Spleen (tissue), 11 donors: ENCODE data around the gene PIP4K2B. TPM values are rescaled to one million over a fixed set of nuclear protein-coding genes. Genes with fewer than 3 reads are reported as not detected.
"Not testable (repeated sequence)": the region's sequence is repeated elsewhere in the genome, so short reads cannot be mapped to it uniquely, and the experiment has no call there.

Source experiments
- DNase-seq: peaks from one replicate; pipeline ENCODE4 v3.0.0-alpha.2; 2020
- H3K27ac ChIP-seq, 8 donors: fragments of 200-600 bp; sonication (generic) in 7 of 8; 1 replicate in 4 of 8; 2 replicates in 4 of 8; pipeline versions ENCODE4 v1.5.0 to v1.8.0; 2016 to 2021; ENCODE audit warnings: inconsistent platforms in 4 of 8, mild to moderate bottlenecking in 4 of 8, moderate library complexity in 1 of 8
- H3K27me3 ChIP-seq, 7 donors: fragments of 200-600 bp; sonication (generic) in 6 of 7; replicated peaks in 1 of 7; 1 replicate in 4 of 7; 2 replicates in 3 of 7; pipeline versions ENCODE4 v1.5.0 to v1.8.0; 2016 to 2021; ENCODE audit warnings: inconsistent platforms in 3 of 7, mild to moderate bottlenecking in 1 of 7
- H3K36me3 ChIP-seq, 6 donors: fragments of 200-600 bp; sonication (generic) in 5 of 6; 1 replicate in 4 of 6; 2 replicates in 2 of 6; pipeline versions ENCODE4 v1.5.0 to v1.8.0; 2016 to 2021; ENCODE audit warnings: inconsistent platforms in 2 of 6
- H3K4me1 ChIP-seq, 6 donors: fragments of 200-600 bp; sonication (generic) in 5 of 6; 1 replicate in 3 of 6; 2 replicates in 3 of 6; pipeline versions ENCODE4 v1.5.0 to v1.8.0; 2016 to 2021; ENCODE audit warnings: inconsistent platforms in 3 of 6
- H3K4me3 ChIP-seq, 8 donors: fragments of 200-600 bp; sonication (generic) in 7 of 8; 1 replicate in 4 of 8; 2 replicates in 4 of 8; pipeline versions ENCODE4 v1.5.0 to v1.8.0; 2016 to 2021; ENCODE audit warnings: inconsistent platforms in 4 of 8, mild to moderate bottlenecking in 4 of 8, moderate library complexity in 2 of 8
- H3K9me3 ChIP-seq, 8 donors: fragments of 200-600 bp; sonication (generic) in 7 of 8; 1 replicate in 4 of 8; 2 replicates in 4 of 8; pipeline versions ENCODE4 v1.5.0 to v1.8.0; 2016 to 2021; ENCODE audit warnings: inconsistent platforms in 4 of 8
- CTCF ChIP-seq, 11 experiments: fragments of 200-600 bp in 7 of 11; fragments of 450-650 bp in 4 of 11; sonication (generic) in 4 of 11; IDR thresholded peaks in 8 of 11; conservative IDR thresholded peaks in 3 of 11; 1 replicate in 7 of 11; 2 replicates in 4 of 11; pipeline versions ENCODE4 v1.4.0 to v1.8.0; 2016 to 2021; ENCODE audit warnings: antibody characterized with exemption in 11 of 11, inconsistent platforms in 4 of 11, mild to moderate bottlenecking in 1 of 11
- POLR2A ChIP-seq, 3 donors: fragments of 450-650 bp; IDR thresholded peaks; one replicate each; pipeline ENCODE4 v1.5.1; 2017; ENCODE audit warnings: antibody characterized with exemption in 3 of 3, mild to moderate bottlenecking in 1 of 3
- POLR2AphosphoS5 ChIP-seq, 3 donors: sonication (generic); formaldehyde crosslinking; IDR thresholded peaks; one replicate each; pipeline ENCODE4 v1.5.1; 2017; ENCODE audit warnings: antibody characterized with exemption in 3 of 3
- WGBS, 5 donors: extraction: QIAGEN DNeasy Blood & Tissue Kit in 3 of 5; methylation state at CpG; one replicate each; pipeline versions ENCODE4 v1.1.5 to v1.1.7; 2013 to 2018; 5-methylcytosine and 5-hydroxymethylcytosine counted together
- intact Hi-C: fragments of 100-400 bp; cut with DNase I; formaldehyde crosslinking; loops from one replicate; pipeline ENCODE4 v1.15.0; 2023; ENCODE audit warnings: low total_unique reads
- polyA plus RNA-seq, 3 donors: library from polyadenylated mRNA; stranded (reverse); fragments of 200-250 nt; gene quantifications; one replicate each; pipeline ENCODE4 v1.2.1, GENCODE V29; 2013
- total RNA-seq, 7 donors: library from RNA; depleted of rRNA in 3 of 7; stranded (reverse); fragments of >200 nt in 3 of 7; fragmentation: NEBNext Ultra II Directional in 4 of 7; extraction: Animal tissue kit (Norgen Biotek cat#: 25700) in 4 of 7; gene quantifications; one replicate each; pipeline versions ENCODE4 v1.1.0 to v1.2.1, GENCODE V29; 2016 to 2021
- donor health status: healthy with polysubstance abuse.
- donor health status: DM: no; HTN: no; CAD: no; lungs with moderate emphysema.
- donor health status: DM: no; HTN: no; CAD: no.
- donor health status: Bipolar disorder and iron deficiency.
- donor health status: healthy.
- donor health status: DM: no; HTN: no; CAD: no.
- donor health status: DM: yes; HTN: yes; CAD: no.

Gene PIP4K2B
- total and polyA plus RNA-seq, 10 donors = 11.4 to 48.4 (median 37.3) TPM

- H3K27ac ChIP-seq = peak overlapping the region; percentile 77 to 93 (median 88)
Observed at GRCh38 chr17:38729368-38729885, 69.9 kb downstream of the PIP4K2B start.

GRCh38 chr17:38728290-38728831, 71.0 kb downstream of the PIP4K2B start:
- intact Hi-C loops = no loop called here
- Histone ChIP-seq H3K4me3 (peak overlapping the region in 1 of 8 donors; percentile 34), H3K9me3 (no peaks in the 10 kb centered on the region), H3K4me1 (peaks cover 46 to 97% (median 73%) of the 10 kb centered on the region in 6 donors), H3K27ac (peak overlapping the region; percentile 67 to 93 (median 88)), H3K27me3 (no peaks in the 10 kb centered on the region), H3K36me3 (peaks cover 0 to 42% (median 15%) of the 10 kb centered on the region in 6 donors)
- DNase-seq = peak; percentile 91
- WGBS, 5 donors = 35 to 42% (median 36%) methylated on average over 8 of the region's 8 CpGs
- TF ChIP-seq CTCF (IDR thresholded peaks at IDR 0.05 in 8 of 11, conservative IDR thresholded peaks at IDR 0.05 in 3 of 11) (no peak), POLR2A (IDR thresholded peaks at IDR 0.05) (no peak), POLR2AphosphoS5 (IDR thresholded peaks at IDR 0.05) (peak; percentile 68 to 89 (median 76))

More at GRCh38 chr17:38729368-38729885, 69.9 kb downstream of the PIP4K2B start:
- DNase-seq = no peak
- TF ChIP-seq POLR2A (IDR thresholded peaks at IDR 0.05) (no peak), POLR2AphosphoS5 (IDR thresholded peaks at IDR 0.05) (no peak), CTCF (IDR thresholded peaks at IDR 0.05 in 8 of 11, conservative IDR thresholded peaks at IDR 0.05 in 3 of 11) (no peak)
- H3K27me3 ChIP-seq = no peaks in the 10 kb centered on the region
- peaks cover 0 to 42% (median 10%) of the 10 kb centered on the region in 6 donors for H3K36me3 ChIP-seq
- no peaks in the 10 kb centered on the region for H3K9me3 ChIP-seq
- peaks cover 42 to 97% (median 74%) of the 10 kb centered on the region in 6 donors for H3K4me1 ChIP-seq
- WGBS, 5 donors = 27 to 35% (median 31%) methylated on average over 14 of the region's 14 CpGs
- H3K4me3 ChIP-seq = peak overlapping the region; percentile 40 to 79 (median 54)
- intact Hi-C loops = no loop called here

DNA sequence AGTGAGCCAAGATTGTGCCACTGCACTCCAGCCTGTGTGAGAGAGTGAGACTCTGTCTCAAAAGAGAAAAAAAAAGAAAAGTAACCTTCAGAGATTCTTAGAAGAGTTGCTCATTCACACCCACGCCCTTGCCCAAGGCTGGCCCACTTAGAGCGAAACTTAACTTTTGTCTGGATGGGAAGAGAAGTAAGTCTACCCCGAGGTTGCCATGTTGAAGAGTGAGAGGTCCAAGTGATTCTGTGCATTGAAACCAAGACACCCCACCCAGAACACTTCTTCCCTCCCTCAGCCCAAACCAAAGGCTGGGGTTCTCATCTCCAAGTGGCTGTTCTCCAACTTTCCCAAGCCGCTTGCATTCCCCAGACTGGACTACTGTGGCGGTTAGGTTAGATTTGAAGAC, 71.6 kb downstream of the PIP4K2B start:
- intact Hi-C loops = no loop called here
- peak overlapping the region; percentile 67 to 93 (median 88) for H3K27ac ChIP-seq
- H3K4me3 ChIP-seq = peak overlapping the region in 1 of 8 donors; percentile 34
- no peak for DNase-seq
- H3K36me3 ChIP-seq = peaks cover 0 to 42% (median 21%) of the 10 kb centered on the region in 6 donors
- no peaks in the 10 kb centered on the region for H3K27me3 ChIP-seq
- 70 to 79% (median 74%) methylated on average over 5 of the region's 5 CpGs for WGBS, 5 donors
- no peaks in the 10 kb centered on the region for H3K9me3 ChIP-seq
- TF ChIP-seq POLR2A (IDR thresholded peaks at IDR 0.05) (no peak), POLR2AphosphoS5 (IDR thresholded peaks at IDR 0.05) (no peak), CTCF (IDR thresholded peaks at IDR 0.05 in 8 of 11, conservative IDR thresholded peaks at IDR 0.05 in 3 of 11) (no peak)
- peaks cover 46 to 95% (median 70%) of the 10 kb centered on the region in 6 donors for H3K4me1 ChIP-seq

- intact Hi-C loops, H3K4me3 ChIP-seq, H3K9me3 ChIP-seq, H3K27me3 ChIP-seq, DNase-seq: not testable (repeated sequence)
- Histone ChIP-seq H3K4me1 (peaks cover 41 to 95% (median 60%) of the 10 kb centered on the region in 6 donors), H3K36me3 (peaks cover 0 to 48% (median 34%) of the 10 kb centered on the region in 6 donors), H3K27ac (peak overlapping the region in 3 of 8 donors; percentile 88 to 93 (median 91))
- WGBS, 5 donors = 73 to 100% (median 88%) methylated on average over 2 to 8 of the region's 8 CpGs
Observed at GRCh38 chr17:38726145-38726544, 73.2 kb downstream of the PIP4K2B start.
